ENCODE measurements around the gene DBF4B. TPM values are rescaled to one million over a fixed set of nuclear protein-coding genes. Genes with fewer than 3 reads are reported as not detected.

Gene DBF4B, protein sequence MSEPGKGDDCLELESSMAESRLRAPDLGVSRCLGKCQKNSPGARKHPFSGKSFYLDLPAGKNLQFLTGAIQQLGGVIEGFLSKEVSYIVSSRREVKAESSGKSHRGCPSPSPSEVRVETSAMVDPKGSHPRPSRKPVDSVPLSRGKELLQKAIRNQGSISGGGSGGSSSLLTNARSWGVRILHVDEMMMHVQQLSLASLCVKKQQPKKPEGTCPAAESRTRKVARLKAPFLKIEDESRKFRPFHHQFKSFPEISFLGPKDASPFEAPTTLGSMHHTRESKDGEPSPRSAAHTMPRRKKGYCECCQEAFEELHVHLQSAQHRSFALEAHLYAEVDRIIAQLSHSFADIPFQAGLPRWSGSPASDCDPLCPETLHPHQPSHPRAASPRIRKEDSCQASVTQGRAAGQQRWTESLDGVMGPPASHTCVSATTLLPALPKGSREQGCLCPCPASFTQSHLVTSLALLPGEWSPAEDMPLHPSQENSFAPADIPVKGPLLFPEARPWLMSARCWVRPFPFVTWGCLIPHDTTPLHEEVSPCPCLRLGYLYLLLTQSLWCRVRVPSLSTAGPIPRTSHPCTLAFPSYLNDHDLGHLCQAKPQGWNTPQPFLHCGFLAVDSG
- 10 to 100 TPM; 31.1 to 44.9 TPM for total RNA-seq
- polyA plus RNA-seq (2013, experiment 1 of 2), result 30.5 TPM
- polyA plus RNA-seq (2013, experiment 2 of 2), result 26.6 TPM
- long read RNA-seq, experiment 1, partial matches to known transcripts, result 5 of 8 reads
- long read RNA-seq, experiment 1, other reads (novel, unspliced or antisense), result 3 of 8 reads
- long read RNA-seq, experiment 2, partial matches to known transcripts, result 3 of 18 reads
- long read RNA-seq, experiment 2, other reads (novel, unspliced or antisense), result 13 of 18 reads
- long read RNA-seq, experiment 3, transcript DBF4B-208 (5 exons, 836 nt), result major isoform, 5 of 18 reads
- long read RNA-seq, experiment 3, partial matches to known transcripts, result 4 of 18 reads
- long read RNA-seq, experiment 3, other reads (novel, unspliced or antisense), result 8 of 18 reads
- long read RNA-seq, experiment 4, partial matches to known transcripts, result 0 of 4 reads
- long read RNA-seq, experiment 4, other reads (novel, unspliced or antisense), result 3 of 4 reads

DNA sequence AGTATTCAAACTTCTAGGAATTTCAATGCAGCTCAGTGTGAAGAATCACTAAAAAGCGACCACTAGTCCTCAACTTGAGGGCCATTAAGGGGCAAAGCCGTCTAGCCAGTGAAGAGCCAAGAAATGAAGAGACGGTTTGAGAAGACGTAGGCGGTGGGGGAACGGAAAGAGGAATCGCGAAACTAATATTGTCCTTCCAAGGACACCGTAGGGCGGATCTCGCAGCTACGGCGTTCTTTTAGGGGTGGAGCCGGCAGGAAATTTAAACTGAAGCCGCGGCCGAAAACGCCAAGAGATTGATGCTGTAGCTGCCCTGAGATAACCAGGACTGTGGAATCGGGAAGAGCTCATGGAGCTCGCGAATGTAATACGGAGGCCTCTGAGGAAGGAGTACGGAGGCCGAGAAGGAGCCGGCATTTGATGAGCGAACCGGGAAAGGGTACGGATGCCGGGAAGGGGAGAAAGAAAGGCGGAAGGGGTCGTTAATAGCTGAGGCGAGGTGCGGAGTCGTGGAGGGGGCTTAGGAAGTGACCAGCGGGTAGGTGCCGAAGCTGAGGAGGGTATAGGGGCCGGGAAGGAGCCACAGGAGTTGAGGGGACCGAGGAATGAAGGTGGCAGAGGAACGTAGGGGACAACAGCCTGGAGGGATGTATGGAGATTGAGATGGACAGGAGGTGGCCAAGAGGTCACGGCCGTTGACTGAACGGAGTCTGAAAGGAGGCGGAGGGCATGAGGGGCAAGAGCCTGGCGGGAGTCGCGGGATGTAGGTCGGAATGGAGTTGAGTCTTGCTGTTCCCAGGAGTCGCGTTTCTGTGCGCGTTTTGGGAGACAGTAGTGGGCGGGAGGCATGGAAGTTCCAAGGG lies at the start of gene DBF4B:
Gene DBF4B (plus strand): TSS at position 265 of the 863 bp plus-strand sequence. CDS start 156 bp downstream, at position 421.
- Mint-ChIP-seq H3K27ac (no peak within 1 kb of the TSS), H3K4me1 (peaks cover 2% of the 10 kb centered on the region), H3K9me3 (no peaks in the 10 kb centered on the region), H3K4me3 (no peak within 1 kb of the TSS), H3K27me3 (ENCODE audit: insufficient read depth) (peaks cover 13% of the 10 kb centered on the region), H3K36me3 (ENCODE audit: low read depth) (peaks cover 8% of the 10 kb centered on the region)
- no peaks in the 10 kb centered on the region for H3K4me1 ChIP-seq (ENCODE audit: control insufficient read depth, insufficient read depth, low read length)
- no peaks in the 10 kb centered on the region for H3K9me3 ChIP-seq (ENCODE audit: control insufficient read depth, low read length)
- H3K36me3 ChIP-seq (ENCODE audit: control insufficient read depth, insufficient read depth, low read length), result peaks cover 8% of the 10 kb centered on the region
- DNase-seq, result peak; percentile 96
- 0% methylated on average over 28 to 52 of the region's 52 CpGs for WGBS, 2 experiments (ENCODE audit: insufficient coverage in 1 of 2, insufficient read length in 1 of 2)
- H3K9ac ChIP-seq (ENCODE audit: extremely low read depth, low read length, poor library complexity, severe bottlenecking), result peak within 1 kb of the TSS; percentile 66
- peak within 1 kb of the TSS; percentile 100 for H3K4me3 ChIP-seq (ENCODE audit: low read length)
- TF ChIP-seq, protein P1, sequence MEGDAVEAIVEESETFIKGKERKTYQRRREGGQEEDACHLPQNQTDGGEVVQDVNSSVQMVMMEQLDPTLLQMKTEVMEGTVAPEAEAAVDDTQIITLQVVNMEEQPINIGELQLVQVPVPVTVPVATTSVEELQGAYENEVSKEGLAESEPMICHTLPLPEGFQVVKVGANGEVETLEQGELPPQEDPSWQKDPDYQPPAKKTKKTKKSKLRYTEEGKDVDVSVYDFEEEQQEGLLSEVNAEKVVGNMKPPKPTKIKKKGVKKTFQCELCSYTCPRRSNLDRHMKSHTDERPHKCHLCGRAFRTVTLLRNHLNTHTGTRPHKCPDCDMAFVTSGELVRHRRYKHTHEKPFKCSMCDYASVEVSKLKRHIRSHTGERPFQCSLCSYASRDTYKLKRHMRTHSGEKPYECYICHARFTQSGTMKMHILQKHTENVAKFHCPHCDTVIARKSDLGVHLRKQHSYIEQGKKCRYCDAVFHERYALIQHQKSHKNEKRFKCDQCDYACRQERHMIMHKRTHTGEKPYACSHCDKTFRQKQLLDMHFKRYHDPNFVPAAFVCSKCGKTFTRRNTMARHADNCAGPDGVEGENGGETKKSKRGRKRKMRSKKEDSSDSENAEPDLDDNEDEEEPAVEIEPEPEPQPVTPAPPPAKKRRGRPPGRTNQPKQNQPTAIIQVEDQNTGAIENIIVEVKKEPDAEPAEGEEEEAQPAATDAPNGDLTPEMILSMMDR (conservative IDR thresholded peaks at IDR 0.05), result no peak
- peak within 1 kb of the TSS; percentile 61 for H3K27ac ChIP-seq (ENCODE audit: low read depth, low read length)
- H3K27me3 ChIP-seq (ENCODE audit: control insufficient read depth, insufficient read depth, low read length, poor library complexity, severe bottlenecking), result peaks cover 8% of the 10 kb centered on the region

DNA sequence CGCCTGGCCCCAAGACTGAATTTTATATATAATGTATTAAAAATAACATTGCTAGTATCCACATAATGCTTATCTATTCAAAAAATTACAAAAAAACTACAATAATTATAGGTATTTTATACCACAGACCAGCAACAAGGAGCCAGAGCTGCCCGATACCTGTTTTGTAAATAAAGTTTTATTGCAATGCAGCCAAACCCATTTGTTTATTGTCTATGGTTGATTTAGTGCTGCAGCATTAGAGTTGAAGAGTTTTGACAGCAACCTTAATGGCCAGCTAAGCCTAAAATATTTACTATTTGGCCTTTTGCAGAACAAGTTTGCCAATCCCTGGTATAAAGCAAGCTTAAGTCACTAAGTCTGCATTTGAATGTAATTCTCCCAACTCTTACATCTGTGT lies 46.6 kb upstream of the DBF4B start:
- peaks cover 3% of the 10 kb centered on the region for H3K9me3 Mint-ChIP-seq
- no peak for DNase-seq
- no peak overlapping the region for H3K27ac Mint-ChIP-seq
- WGBS, 2 experiments (ENCODE audit: insufficient coverage in 1 of 2, insufficient read length in 1 of 2), result 83% methylated on average over 1 of the region's 2 CpGs; no CpG with 5 or more reads in 1 of the 2 experiments
- H3K4me3 Mint-ChIP-seq, result no peak overlapping the region
- H3K4me1 Mint-ChIP-seq, result no peaks in the 10 kb centered on the region
- TF ChIP-seq, protein P1 (conservative IDR thresholded peaks at IDR 0.05), result no peak
- H3K36me3 Mint-ChIP-seq (ENCODE audit: low read depth), result no peaks in the 10 kb centered on the region
- H3K4me1 ChIP-seq (ENCODE audit: control insufficient read depth, insufficient read depth, low read length), result no peaks in the 10 kb centered on the region
- no peak overlapping the region for H3K9ac ChIP-seq (ENCODE audit: extremely low read depth, low read length, poor library complexity, severe bottlenecking)
- H3K27me3 Mint-ChIP-seq (ENCODE audit: insufficient read depth), result peaks cover 15% of the 10 kb centered on the region
- H3K27ac ChIP-seq (ENCODE audit: low read depth, low read length), result no peak overlapping the region
- no peak overlapping the region for H3K4me3 ChIP-seq (ENCODE audit: low read length)
- H3K36me3 ChIP-seq (ENCODE audit: control insufficient read depth, insufficient read depth, low read length), result no peaks in the 10 kb centered on the region
- H3K9me3 ChIP-seq (ENCODE audit: control insufficient read depth, low read length), result no peaks in the 10 kb centered on the region
- H3K27me3 ChIP-seq (ENCODE audit: control insufficient read depth, insufficient read depth, low read length, poor library complexity, severe bottlenecking), result peaks cover 11% of the 10 kb centered on the region

Measured in endodermal cell (in vitro differentiated cells).